SK-N-MC (cell line): Measurements from ENCODE around the gene ZNF664.

ENCODE experiments used
- DNase-seq: peaks from one replicate; pipeline ENCODE4 v3.0.0-alpha.2; 2011; ENCODE audit warnings: low read depth, low spot score
- H3K27ac ChIP-seq: fragments of 200-600 bp; sonication (generic); 2 replicates; pipeline ENCODE4 v1.5.1; 2016; ENCODE audit warnings: mixed run types
- H3K36me3 ChIP-seq: fragments of 200-600 bp; sonication (generic); 2 replicates; pipeline ENCODE4 v1.6.1; 2017; ENCODE audit warnings: antibody characterized with exemption, low read length, mixed read lengths; ENCODE audit not compliant: insufficient read depth
- H3K4me3 ChIP-seq: fragments of 200-600 bp; sonication (generic); 2 replicates; pipeline ENCODE4 v1.5.1; 2016
- H3K9ac ChIP-seq: fragments of 200-600 bp; sonication (generic); 2 replicates; pipeline ENCODE4 v1.8.0; 2017; ENCODE audit warnings: mixed run types, mixed read lengths; ENCODE audit not compliant: insufficient read length
- H3K9me3 ChIP-seq: fragments of 200-600 bp; sonication (generic); 2 replicates; pipeline ENCODE4 v1.6.1; 2017; ENCODE audit warnings: low read depth, mild to moderate bottlenecking, antibody characterized with exemption, low read length, moderate library complexity, mixed read lengths
- EZH2 ChIP-seq: fragments of 200-600 bp; sonication (generic); IDR thresholded peaks from one replicate; pipeline ENCODE4 v1.6.1; 2017; ENCODE audit warnings: antibody characterized with exemption
- FOXP2 ChIP-seq: optimal IDR thresholded peaks from 2 replicates; pipeline ENCODE3; 2011; ENCODE audit warnings: mild to moderate bottlenecking, moderate library complexity; ENCODE audit not compliant: insufficient read depth; ENCODE audit errors: extremely low read length, control extremely low read depth
- POLR2AphosphoS5 ChIP-seq: IDR thresholded peaks from 2 replicates; pipeline ENCODE4 v1.6.1; 2012; ENCODE audit warnings: mild to moderate bottlenecking, low read depth, low read length, borderline replicate concordance

The ZNF664 gene

GRCh38 chr12:124002654-124003053, 29.6 kb downstream of the ZNF664 start:
- Histone ChIP-seq H3K9me3 (no peaks in the 10 kb centered on the region), H3K4me3 (no peak overlapping the region), H3K9ac (no peak overlapping the region), H3K36me3 (peaks cover 45% of the 10 kb centered on the region), H3K27ac (no peak overlapping the region)
- no peak for TF ChIP-seq POLR2AphosphoS5
- no peak for TF ChIP-seq FOXP2
- TF ChIP-seq EZH2 = no peak
- no peak for DNase-seq

- Histone ChIP-seq H3K36me3 (peaks cover 36% of the 10 kb centered on the region), H3K27ac (no peak overlapping the region), H3K9ac (no peak overlapping the region), H3K9me3 (no peaks in the 10 kb centered on the region), H3K4me3 (no peak overlapping the region)
- TF ChIP-seq EZH2 (no peak), FOXP2 (no peak), POLR2AphosphoS5 (no peak)
- DNase-seq = no peak
These were observed 31.3 kb downstream of the ZNF664 start for GRCh38 chr12:124004233-124004875.

DNA sequence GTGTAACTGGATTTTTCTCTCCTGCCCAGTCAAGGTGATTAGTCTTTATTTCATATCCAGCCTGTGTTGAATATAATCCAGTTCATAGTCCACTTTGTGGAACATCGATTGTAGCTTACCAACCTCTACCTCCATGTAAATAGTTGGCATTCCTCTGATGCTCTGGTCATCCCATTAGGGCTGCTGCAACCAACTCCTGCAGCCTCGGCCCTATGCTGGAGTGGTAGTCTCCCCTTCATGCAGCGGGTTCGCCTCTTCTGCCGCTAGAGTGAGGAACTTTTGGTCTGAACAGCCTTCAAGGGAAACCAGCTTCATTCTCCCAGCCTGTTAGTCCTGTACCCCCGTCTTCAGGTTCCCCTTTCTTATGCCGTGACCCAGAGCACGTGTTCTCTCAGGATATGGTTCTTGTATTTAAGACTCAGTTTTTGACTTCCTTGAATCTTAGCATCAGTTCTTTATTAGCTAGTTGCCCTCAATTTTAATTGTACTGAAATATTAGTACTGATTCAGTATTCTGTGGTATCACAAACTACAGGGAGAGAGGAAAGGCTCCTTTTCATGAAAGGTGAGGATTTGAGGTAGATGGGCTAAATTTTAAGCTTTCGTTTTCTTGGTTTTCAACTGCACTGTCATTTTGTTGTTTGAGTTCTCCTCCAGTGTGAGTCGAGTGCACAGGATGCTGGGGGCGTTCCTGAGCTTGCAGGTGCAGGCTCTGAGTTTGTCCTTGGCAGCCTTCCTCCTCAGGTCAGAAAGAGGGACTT, 33.2 kb downstream of the ZNF664 start:
- H3K9me3 ChIP-seq = no peaks in the 10 kb centered on the region
- no peak overlapping the region for H3K9ac ChIP-seq
- H3K4me3 ChIP-seq = no peak overlapping the region
- TF ChIP-seq POLR2AphosphoS5 = no peak
- TF ChIP-seq FOXP2 = no peak
- TF ChIP-seq EZH2 = no peak
- H3K27ac ChIP-seq = no peak overlapping the region
- H3K36me3 ChIP-seq = peaks cover 42% of the 10 kb centered on the region
- DNase-seq = no peak

DNA sequence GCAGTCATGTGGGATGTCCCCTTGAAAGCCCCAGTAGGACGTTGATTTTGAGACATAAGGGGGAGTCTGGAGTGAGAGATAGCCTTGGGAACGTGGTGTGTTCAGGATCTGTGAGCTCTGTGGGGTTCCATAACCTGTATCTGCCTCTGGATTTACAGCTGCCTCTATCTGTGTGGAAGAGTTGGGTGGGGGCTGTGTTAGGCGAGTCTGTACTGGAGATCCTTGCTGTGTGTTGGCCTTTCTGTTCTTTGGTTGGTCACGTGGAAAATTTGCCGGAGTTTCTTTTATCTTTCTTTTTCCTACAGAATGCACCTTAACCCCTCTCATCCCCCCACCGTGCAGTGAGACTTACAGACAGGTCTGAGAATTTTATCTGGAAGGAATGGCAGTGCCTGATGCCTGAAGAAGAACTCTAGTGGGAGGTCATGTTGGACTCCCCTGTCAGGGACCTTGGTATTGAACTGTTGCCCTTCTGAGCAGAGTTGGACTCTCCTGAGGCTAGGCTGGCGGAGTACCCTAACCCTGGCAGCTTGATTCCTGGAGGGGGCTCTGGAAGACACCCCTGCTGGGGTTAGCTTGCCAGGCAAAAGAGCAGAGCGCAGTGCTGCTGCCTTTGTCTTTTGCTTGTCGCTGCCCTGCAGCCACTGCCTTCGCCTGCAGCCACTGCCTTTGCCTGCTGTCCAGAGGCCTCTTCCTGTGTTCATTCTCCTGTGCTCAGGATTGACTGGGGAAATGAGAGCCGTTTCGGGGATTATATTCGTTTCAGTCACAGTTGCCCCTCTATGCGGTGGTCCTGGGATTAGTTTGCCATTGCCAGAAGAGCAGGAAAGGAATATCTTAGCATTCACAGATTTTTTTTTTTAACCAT, 34.1 kb downstream of the ZNF664 start:
- Histone ChIP-seq H3K9me3 (no peaks in the 10 kb centered on the region), H3K9ac (no peak overlapping the region), H3K27ac (no peak overlapping the region), H3K4me3 (no peak overlapping the region), H3K36me3 (peaks cover 47% of the 10 kb centered on the region)
- TF ChIP-seq FOXP2 = no peak
- no peak for TF ChIP-seq EZH2
- TF ChIP-seq POLR2AphosphoS5 = no peak
- DNase-seq = no peak

GRCh38 chr12:124007826-124008570, 35.0 kb downstream of the ZNF664 start:
- Histone ChIP-seq H3K9me3 (no peaks in the 10 kb centered on the region), H3K9ac (no peak overlapping the region)
- DNase-seq = no peak

DNA sequence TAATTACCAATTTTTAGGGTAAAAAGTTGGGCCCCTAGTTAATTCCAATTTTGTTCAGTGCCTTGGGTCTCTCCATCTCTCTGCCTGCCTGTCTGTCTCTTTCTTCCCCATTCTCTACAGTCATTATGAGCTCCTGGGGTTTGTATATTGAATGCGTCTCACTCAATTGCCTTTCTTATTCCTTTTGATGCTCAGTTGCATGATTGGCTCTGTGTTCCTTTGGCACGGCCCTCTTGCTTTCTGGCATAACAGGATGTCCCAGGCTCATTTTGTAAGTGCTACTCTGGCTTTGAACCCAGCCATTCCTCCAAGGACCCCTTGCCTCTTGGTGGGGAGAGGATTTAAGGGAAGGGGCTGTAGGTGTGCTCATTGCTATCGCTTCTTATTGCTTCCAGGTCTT, 35.6 kb downstream of the ZNF664 start:
- Histone ChIP-seq H3K9me3 (no peaks in the 10 kb centered on the region), H3K27ac (no peak overlapping the region), H3K36me3 (peaks cover 61% of the 10 kb centered on the region), H3K4me3 (no peak overlapping the region), H3K9ac (no peak overlapping the region)
- no peak for DNase-seq
- TF ChIP-seq FOXP2 = no peak
- TF ChIP-seq EZH2 = no peak
- TF ChIP-seq POLR2AphosphoS5 = no peak

More at GRCh38 chr12:124007826-124008570, 35.0 kb downstream of the ZNF664 start:
- Histone ChIP-seq H3K27ac (no peak overlapping the region), H3K4me3 (no peak overlapping the region), H3K36me3 (peaks cover 56% of the 10 kb centered on the region)
- TF ChIP-seq POLR2AphosphoS5 = no peak
- TF ChIP-seq EZH2 = no peak
- TF ChIP-seq FOXP2 = no peak

DNA sequence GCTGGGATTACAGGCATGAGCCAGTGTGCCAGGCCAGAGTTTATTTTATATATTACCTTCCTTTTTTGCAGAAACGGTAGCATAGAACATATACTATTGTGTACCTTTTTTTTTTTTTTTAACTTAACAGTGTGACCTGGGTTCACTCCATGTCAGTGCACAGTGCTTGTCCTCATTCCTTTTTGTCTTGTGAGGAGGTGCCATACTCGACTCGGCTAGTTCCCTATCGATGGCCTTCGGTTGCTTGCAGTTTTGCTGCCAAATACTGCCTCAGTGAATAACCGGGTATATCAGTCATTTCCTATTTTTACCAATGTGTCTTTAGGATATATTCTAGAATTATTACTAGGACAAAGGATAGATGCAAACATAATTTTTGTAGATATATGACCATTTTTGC, 36.8 kb downstream of the ZNF664 start:
- DNase-seq = no peak
- no peak for TF ChIP-seq FOXP2
- no peak for TF ChIP-seq EZH2
- TF ChIP-seq POLR2AphosphoS5 = no peak
- H3K4me3 ChIP-seq = no peak overlapping the region
- H3K9me3 ChIP-seq = no peaks in the 10 kb centered on the region
- H3K27ac ChIP-seq = no peak overlapping the region
- no peak overlapping the region for H3K9ac ChIP-seq
- H3K36me3 ChIP-seq = peaks cover 60% of the 10 kb centered on the region

DNA sequence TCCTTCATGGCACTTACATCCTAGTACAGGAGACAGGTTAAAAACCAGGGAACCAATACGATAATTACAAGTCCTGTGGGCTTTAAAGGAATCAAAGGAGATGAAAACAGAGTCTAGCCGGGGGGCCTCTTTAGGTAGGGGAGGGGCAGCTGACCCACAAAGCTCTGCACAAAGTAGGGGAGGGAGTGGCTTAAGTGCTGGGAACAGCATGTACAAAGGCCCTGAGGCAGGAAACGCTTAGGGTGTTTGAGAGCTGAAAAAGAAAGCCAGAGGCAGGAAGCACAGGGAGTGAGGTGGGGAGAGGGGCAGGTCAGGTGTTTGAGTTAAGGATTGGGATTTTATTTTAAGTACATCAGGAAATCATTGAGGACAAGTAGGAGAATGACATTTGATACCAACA, 37.7 kb downstream of the ZNF664 start:
- H3K9me3 ChIP-seq = no peaks in the 10 kb centered on the region
- H3K27ac ChIP-seq = no peak overlapping the region
- peaks cover 53% of the 10 kb centered on the region for H3K36me3 ChIP-seq
- TF ChIP-seq POLR2AphosphoS5 = no peak
- no peak for TF ChIP-seq FOXP2
- no peak for TF ChIP-seq EZH2
- H3K4me3 ChIP-seq = no peak overlapping the region
- no peak overlapping the region for H3K9ac ChIP-seq
- DNase-seq = no peak
